HepG2 (cell line): ENCODE results near the gene LGALS1. TPM values are rescaled to one million over a fixed set of nuclear protein-coding genes. Genes with fewer than 3 reads are reported as not detected.

Source experiments
- AKNA ChIP-seq: sonication (generic); formaldehyde crosslinking; IDR thresholded peaks from 2 replicates; pipeline ENCODE4 v1.4.0; 2020; ENCODE audit warnings: missing genetic modification reagents, borderline replicate concordance
- HMG20A ChIP-seq: IDR thresholded peaks from 2 replicates; pipeline ENCODE4 v1.6.1; 2016; ENCODE audit warnings: borderline replicate concordance
- HNRNPLL ChIP-seq: fragments of 200-400 bp; formaldehyde crosslinking; IDR thresholded peaks from 2 replicates; pipeline ENCODE4 v1.6.1; 2017; ENCODE audit warnings: mild to moderate bottlenecking, low read depth, low read length; ENCODE audit not compliant: poor library complexity, severe bottlenecking
- MYC ChIP-seq: sonication (generic); formaldehyde crosslinking; IDR thresholded peaks from 2 replicates; pipeline ENCODE4 v1.9.0; 2021; ENCODE audit warnings: missing genetic modification reagents, borderline replicate concordance
- SOX13 ChIP-seq, 3 experiments: fragments of 450-650 bp in 1 of 3; sonication (generic) in 1 of 3; formaldehyde crosslinking in 1 of 3; IDR thresholded peaks in 2 of 3; conservative IDR thresholded peaks in 1 of 3; 2 replicates each; pipeline versions ENCODE4 v1.5.0 to v1.6.1; 2016 to 2020; ENCODE audit warnings: antibody characterized with exemption in 1 of 3, mild to moderate bottlenecking in 1 of 3, missing compliant biosample characterization in 1 of 3, missing genetic modification reagents in 1 of 3, moderate library complexity in 1 of 3
- SP140L ChIP-seq: sonication (generic); formaldehyde crosslinking; IDR thresholded peaks from 2 replicates; pipeline ENCODE4 v1.4.0; 2020; ENCODE audit warnings: missing genetic modification reagents, borderline replicate concordance
- TAF15 ChIP-seq: fragments of 200-400 bp; formaldehyde crosslinking; IDR thresholded peaks from one replicate; pipeline ENCODE4 v1.6.1; 2018; ENCODE audit warnings: mild to moderate bottlenecking, low read depth, low read length; ENCODE audit not compliant: poor library complexity, severe bottlenecking
- WIZ ChIP-seq: sonication (generic); formaldehyde crosslinking; IDR thresholded peaks from 2 replicates; pipeline ENCODE4 v1.5.1; 2020; ENCODE audit warnings: mild to moderate bottlenecking, missing genetic modification reagents
- ZNF281 ChIP-seq: sonication (generic); formaldehyde crosslinking; IDR thresholded peaks from 2 replicates; pipeline ENCODE4 v1.4.0; 2020; ENCODE audit warnings: missing genetic modification reagents, borderline replicate concordance
- ZNF282 ChIP-seq: fragments of 450-650 bp; IDR thresholded peaks from 2 replicates; pipeline ENCODE4 v1.6.1; 2018; ENCODE audit not compliant: partially characterized antibody
- ZNF343 ChIP-seq: sonication (generic); formaldehyde crosslinking; IDR thresholded peaks from 2 replicates; pipeline ENCODE4 v1.4.0; 2020; ENCODE audit warnings: mild to moderate bottlenecking, missing genetic modification reagents
- ZNF350 ChIP-seq: sonication (generic); formaldehyde crosslinking; IDR thresholded peaks from 2 replicates; pipeline ENCODE4 v1.4.0; 2020; ENCODE audit warnings: mild to moderate bottlenecking, low read depth, missing genetic modification reagents, borderline replicate concordance
- ZNF639 ChIP-seq: conservative IDR thresholded peaks from 2 replicates; pipeline ENCODE4 v1.6.1; 2018; ENCODE audit warnings: missing genetic modification reagents
- ZNF770 ChIP-seq: sonication (generic); formaldehyde crosslinking; IDR thresholded peaks from 2 replicates; pipeline ENCODE4 v1.5.0; 2020; ENCODE audit warnings: mild to moderate bottlenecking, missing genetic modification reagents
- polyA plus RNA-seq, 8 experiments: library from polyadenylated mRNA; depleted of rRNA in 3 of 8; stranded (reverse) in 7 of 8; unstranded in 1 of 8; fragments of >200 nt; fragmentation: Illumina TruSeq in 4 of 8; extraction: Trizol in 4 of 8; gene quantifications; 2 replicates each; pipeline versions ENCODE4 v1.2.1 to v1.2.3, GENCODE V29; 2011 to 2016; ENCODE audit warnings: low read depth in 4 of 8, missing spikeins in 1 of 8, mixed read lengths in 1 of 8; ENCODE audit not compliant: insufficient read depth in 1 of 8
- total RNA-seq, 5 experiments: library from RNA; depleted of rRNA; stranded (reverse); fragments of >200 nt; fragmentation: Illumina TruSeq; extraction: Trizol; gene quantifications; 2 replicates each; pipeline ENCODE4 v1.2.3, GENCODE V29; 2016; ENCODE audit warnings: low read depth in 1 of 5

The LGALS1 gene
- total and polyA plus RNA-seq, 2 of the 13 experiments (the other 11 are each of a cell fraction or from before 2014, with no cell fraction given) = 103 to 858 TPM

GRCh38 chr22:37661160-37661924 is 14.1 kb upstream of the LGALS1 start (continued):
- no peak for TF ChIP-seq ZNF639 (CRISPR knock-in tag)
- peak; percentile 38; the same call in 1 of the 2 replicates for TF ChIP-seq HMG20A (CRISPR knock-in tag)
- TF ChIP-seq TAF15 = no peak
- no peak for TF ChIP-seq ZNF343 (CRISPR knock-in tag)
- TF ChIP-seq SOX13 (IDR thresholded peaks at IDR 0.05) = no peak
- TF ChIP-seq SOX13 (CRISPR knock-in tag; conservative IDR thresholded peaks at IDR 0.05 in 1 of 2, IDR thresholded peaks at IDR 0.05 in 1 of 2) = peak in 1 of 2 experiments; percentile 64; a peak in 2 of 4 replicates
- peak; percentile 33; the same call in 1 of the 2 replicates for TF ChIP-seq MYC (CRISPR knock-in tag)
- TF ChIP-seq AKNA (CRISPR knock-in tag) = no peak
- peak; percentile 42; the same call in 1 of the 2 replicates for TF ChIP-seq ZNF350 (CRISPR knock-in tag)
- TF ChIP-seq ZNF770 = peak; percentile 37; the same call in 1 of the 2 replicates
- no peak for TF ChIP-seq ZNF282
- no peak for TF ChIP-seq WIZ (CRISPR knock-in tag)
- no peak for TF ChIP-seq SP140L (CRISPR knock-in tag)
- TF ChIP-seq ZNF281 (CRISPR knock-in tag) = peak; percentile 11; the same call in 1 of the 2 replicates
- TF ChIP-seq HNRNPLL = no peak
